Tibial nerve (tissue), 4 donors: ENCODE measurements around the gene OR51B5.

Experiments
- CTCF ChIP-seq, 5 experiments: fragments of 200-600 bp in 3 of 5; fragments of 450-650 bp in 2 of 5; sonication (generic) in 3 of 5; IDR thresholded peaks; one replicate each; pipeline ENCODE4 v1.5.1; 2016 to 2019; ENCODE audit warnings: antibody characterized with exemption in 5 of 5, mild to moderate bottlenecking in 3 of 5, moderate library complexity in 2 of 5
- EP300 ChIP-seq, 2 donors: sonication (generic); formaldehyde crosslinking; IDR thresholded peaks; one replicate each; pipeline ENCODE4 v1.6.1; 2017; ENCODE audit warnings: antibody characterized with exemption in 2 of 2, mild to moderate bottlenecking in 1 of 2
- POLR2A ChIP-seq, 2 donors: fragments of 450-650 bp; IDR thresholded peaks; one replicate each; pipeline ENCODE4 v1.6.1; 2017; ENCODE audit warnings: antibody characterized with exemption in 2 of 2, mild to moderate bottlenecking in 2 of 2, moderate library complexity in 2 of 2

GRCh38 chr11:5300251-5300650 lies 43.1 kb downstream of the OR51B5 start:
- no peak for TF ChIP-seq CTCF (IDR thresholded peaks at IDR 0.05)
- no peak for TF ChIP-seq POLR2A (IDR thresholded peaks at IDR 0.05)
- TF ChIP-seq EP300 (IDR thresholded peaks at IDR 0.05) = no peak
